Activated CD8-positive, alpha-beta T cell treated with anti-CD3 and anti-CD28 coated beads for 36 hours (primary cell): Measurements from ENCODE around the gene ZPBP. TPM values are rescaled to one million over a fixed set of nuclear protein-coding genes. Genes with fewer than 3 reads are reported as not detected.

Experiments
- ATAC-seq: fragments of 200-7000 bp; cut with Tn5 transposase; one replicate; pipeline ENCODE4 v1.10.0; 2021; ENCODE audit warnings: mild to moderate bottlenecking, moderate library complexity
- CTCF ChIA-PET: fragments of 350-600 bp; sonication (Branson Sonifier 250); formaldehyde crosslinking; loops from one replicate; lab custom pipeline; 2021; ENCODE audit warnings: antibody characterized with exemption; lab: Charles Lee
- POLR2A ChIA-PET: fragments of 350-600 bp; sonication (Branson Sonifier 250); formaldehyde crosslinking; loops from one replicate; lab custom pipeline; 2021; ENCODE audit warnings: antibody characterized with exemption; lab: Charles Lee
- DNase-seq: peaks from one replicate; pipeline ENCODE4 v3.0.0-alpha.2; 2020
- H3K27ac Mint-ChIP-seq: one replicate; pipeline ENCODE4 v1.8.0; 2021; ENCODE audit warnings: mild to moderate bottlenecking, mixed read lengths
- H3K27me3 Mint-ChIP-seq: one replicate; pipeline ENCODE4 v1.8.0; 2021; ENCODE audit warnings: mixed read lengths
- H3K36me3 Mint-ChIP-seq: one replicate; pipeline ENCODE4 v1.8.0; 2021; ENCODE audit warnings: low read depth, mixed read lengths
- H3K4me1 Mint-ChIP-seq: one replicate; pipeline ENCODE4 v1.8.0; 2021; ENCODE audit warnings: low read depth, mixed read lengths
- H3K4me3 Mint-ChIP-seq: one replicate; pipeline ENCODE4 v1.8.0; 2021; ENCODE audit warnings: mild to moderate bottlenecking, moderate library complexity, mixed read lengths
- H3K9me3 Mint-ChIP-seq: one replicate; pipeline ENCODE4 v1.8.0; 2021; ENCODE audit warnings: mixed read lengths
- intact Hi-C: fragments of 100-400 bp; cut with micrococcal nuclease; formaldehyde crosslinking; loops from one replicate; pipeline ENCODE4 v1.10.0; 2022
- total RNA-seq, 2 experiments: library from RNA; stranded (reverse); gene quantifications; one replicate each; pipeline ENCODE4 v1.2.3, GENCODE V29; 2021
- TF ChIP-seq, protein P1 (sequence below): fragments of 200-600 bp; IDR thresholded peaks from one replicate; pipeline ENCODE4 v1.8.0; 2022; ENCODE audit warnings: antibody characterized with exemption, mild to moderate bottlenecking

ZPBP gene, protein sequence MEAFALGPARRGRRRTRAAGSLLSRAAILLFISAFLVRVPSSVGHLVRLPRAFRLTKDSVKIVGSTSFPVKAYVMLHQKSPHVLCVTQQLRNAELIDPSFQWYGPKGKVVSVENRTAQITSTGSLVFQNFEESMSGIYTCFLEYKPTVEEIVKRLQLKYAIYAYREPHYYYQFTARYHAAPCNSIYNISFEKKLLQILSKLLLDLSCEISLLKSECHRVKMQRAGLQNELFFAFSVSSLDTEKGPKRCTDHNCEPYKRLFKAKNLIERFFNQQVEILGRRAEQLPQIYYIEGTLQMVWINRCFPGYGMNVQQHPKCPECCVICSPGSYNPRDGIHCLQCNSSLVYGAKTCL
- total RNA-seq: under 1 TPM in 1 of 2 experiments, not detected in 1; 0.36 TPM

DNA sequence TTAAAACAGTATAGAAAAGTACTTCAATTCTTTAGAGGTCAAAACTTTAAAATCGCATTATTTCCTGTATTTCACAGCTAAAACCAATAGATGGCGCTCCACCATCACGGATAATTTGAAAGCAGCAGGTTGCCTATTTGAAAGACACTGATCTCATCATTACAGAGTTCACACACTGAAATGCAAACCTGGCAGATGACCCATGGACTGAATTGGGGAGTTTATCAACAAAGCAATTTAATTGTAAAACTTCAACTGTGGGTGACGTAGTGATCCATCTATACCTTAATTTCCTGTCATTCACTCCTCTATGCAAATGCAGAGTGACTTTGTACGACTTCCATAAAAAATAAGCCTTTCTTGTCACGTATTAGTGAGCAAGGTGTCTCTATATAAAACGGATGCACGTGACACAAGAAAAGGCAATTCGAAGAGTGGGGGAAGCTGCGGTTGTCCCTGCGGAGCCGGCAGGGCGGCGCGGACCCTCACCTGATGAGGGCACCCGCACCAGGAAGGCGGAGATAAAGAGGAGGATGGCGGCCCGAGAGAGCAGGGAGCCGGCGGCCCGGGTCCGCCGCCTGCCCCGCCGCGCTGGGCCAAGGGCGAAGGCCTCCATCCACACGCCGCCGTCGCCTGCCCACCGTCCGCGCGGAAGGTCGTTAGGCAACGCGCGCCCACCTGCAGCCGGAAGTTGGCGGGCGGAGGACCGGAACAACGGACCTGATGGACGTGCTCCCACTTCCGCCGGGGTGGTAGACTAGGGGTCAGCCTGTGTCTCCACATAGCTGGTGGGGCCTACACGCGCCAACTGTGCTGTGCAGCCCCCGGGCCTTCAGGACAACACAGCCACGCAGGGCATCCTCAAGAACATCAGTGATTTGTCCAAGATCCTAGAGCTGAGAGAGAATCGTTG, at the start of gene ZPBP:
Gene ZPBP (minus strand): TSS at position 668 of the 913 bp plus-strand sequence. CDS start 52 bp downstream, at position 616.
- ATAC-seq: peak; percentile 81
- CTCF ChIA-PET: interaction anchor here (0.6 to 5.6 kb wide), 62 partner anchors 10 to 1070 kb away, joined by 3 to 51 read pairs (median 4); partner anchors contain the start of gene FIGNL1
- POLR2A ChIA-PET: interaction anchor here (0.9 to 1.3 kb wide), 4 partner anchors 10 to 60 kb away, joined by 3 to 4 read pairs (median 4); no protein-coding TSS in a partner anchor

DNA sequence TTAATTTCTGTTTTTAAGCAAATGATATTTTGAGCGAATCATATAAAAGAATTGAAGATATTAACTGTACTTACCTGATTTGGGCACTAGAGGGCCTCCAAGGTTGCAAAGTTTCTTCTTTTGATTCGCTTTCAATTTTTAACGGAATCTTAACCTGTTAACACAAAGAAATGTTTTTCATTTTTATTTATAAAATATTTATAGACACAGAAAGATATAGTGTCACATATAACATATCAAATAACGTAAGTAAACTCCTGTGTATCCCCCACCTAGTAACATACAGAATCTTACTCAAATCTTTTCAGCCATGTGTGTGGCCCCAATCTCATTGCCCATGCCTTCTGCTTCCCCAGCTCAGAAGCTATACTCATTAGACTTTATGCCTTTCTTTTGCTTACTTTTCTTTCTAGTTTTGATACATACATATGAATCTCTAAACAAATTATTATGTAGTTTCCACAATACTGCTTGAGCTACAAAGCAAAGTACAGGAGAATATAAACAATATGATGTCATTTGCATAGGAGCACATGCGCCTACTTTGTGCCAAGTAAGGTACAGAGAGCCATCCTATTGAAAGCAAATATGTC, 49.5 kb upstream of the ZPBP start:
- H3K4me3 Mint-ChIP-seq: peak overlapping the region; percentile 50
- DNase-seq (peak; percentile 56), ATAC-seq (peak; percentile 68)
- no peaks in the 10 kb centered on the region for H3K9me3 Mint-ChIP-seq
- POLR2A ChIA-PET: interaction anchor here (0.6 to 1.5 kb wide), 4 partner anchors 63 to 172 kb away, joined by 3 to 4 read pairs (median 3); no protein-coding TSS in a partner anchor
- peak overlapping the region; percentile 87 for H3K27ac Mint-ChIP-seq
- peaks cover 3% of the 10 kb centered on the region for H3K27me3 Mint-ChIP-seq
- TF ChIP-seq, protein P1, sequence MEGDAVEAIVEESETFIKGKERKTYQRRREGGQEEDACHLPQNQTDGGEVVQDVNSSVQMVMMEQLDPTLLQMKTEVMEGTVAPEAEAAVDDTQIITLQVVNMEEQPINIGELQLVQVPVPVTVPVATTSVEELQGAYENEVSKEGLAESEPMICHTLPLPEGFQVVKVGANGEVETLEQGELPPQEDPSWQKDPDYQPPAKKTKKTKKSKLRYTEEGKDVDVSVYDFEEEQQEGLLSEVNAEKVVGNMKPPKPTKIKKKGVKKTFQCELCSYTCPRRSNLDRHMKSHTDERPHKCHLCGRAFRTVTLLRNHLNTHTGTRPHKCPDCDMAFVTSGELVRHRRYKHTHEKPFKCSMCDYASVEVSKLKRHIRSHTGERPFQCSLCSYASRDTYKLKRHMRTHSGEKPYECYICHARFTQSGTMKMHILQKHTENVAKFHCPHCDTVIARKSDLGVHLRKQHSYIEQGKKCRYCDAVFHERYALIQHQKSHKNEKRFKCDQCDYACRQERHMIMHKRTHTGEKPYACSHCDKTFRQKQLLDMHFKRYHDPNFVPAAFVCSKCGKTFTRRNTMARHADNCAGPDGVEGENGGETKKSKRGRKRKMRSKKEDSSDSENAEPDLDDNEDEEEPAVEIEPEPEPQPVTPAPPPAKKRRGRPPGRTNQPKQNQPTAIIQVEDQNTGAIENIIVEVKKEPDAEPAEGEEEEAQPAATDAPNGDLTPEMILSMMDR: peak; percentile 89
- peaks cover 43% of the 10 kb centered on the region for H3K4me1 Mint-ChIP-seq
- H3K36me3 Mint-ChIP-seq: no peaks in the 10 kb centered on the region
- intact Hi-C loops: loop anchor here (1.0 to 10.0 kb wide), 4 partner anchors 62 to 276 kb away; no protein-coding TSS in a partner anchor
- CTCF ChIA-PET: interaction anchor here (0.5 to 5.4 kb wide), 27 partner anchors 14 to 307 kb away, joined by 3 to 67 read pairs (median 5); partner anchors contain the start of genes FIGNL1 and ZPBP

More for the DNA sequence above, at the start of gene ZPBP:
- Mint-ChIP-seq H3K27me3 (no peaks in the 10 kb centered on the region), H3K27ac (peak within 1 kb of the TSS; percentile 93), H3K4me3 (peak within 1 kb of the TSS; percentile 84), H3K36me3 (no peaks in the 10 kb centered on the region), H3K9me3 (peaks cover 6% of the 10 kb centered on the region), H3K4me1 (peaks cover 19% of the 10 kb centered on the region)
- TF ChIP-seq, protein P1: peak; percentile 98
- intact Hi-C loops: loop anchor here (5.0 to 10.0 kb wide), 2 partner anchors 324 to 582 kb away; no protein-coding TSS in a partner anchor
- DNase-seq: peak; percentile 71

DNA sequence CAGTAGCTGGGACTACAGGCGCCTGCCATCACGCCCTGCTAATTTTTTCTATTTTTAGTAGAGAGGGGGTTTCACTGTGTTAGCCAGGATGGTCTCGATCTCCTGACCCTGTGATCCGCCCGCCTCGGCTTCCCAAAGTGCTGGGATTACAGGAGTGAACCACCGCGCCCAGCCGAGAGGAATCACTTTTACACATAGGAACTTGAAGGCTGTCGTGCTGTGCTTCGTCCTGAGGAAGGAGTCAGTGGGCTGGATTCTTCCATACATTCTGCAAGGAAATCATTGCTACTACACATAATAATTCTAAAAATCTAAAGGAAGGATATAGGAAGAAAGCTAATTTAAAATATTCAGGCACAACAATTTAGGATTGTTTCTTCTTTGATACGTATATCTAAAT, 48.8 kb upstream of the ZPBP start:
- POLR2A ChIA-PET: interaction anchor here (0.9 kb wide), 1 partner anchor 172 kb away, joined by 3 read pairs; no protein-coding TSS in a partner anchor

DNA sequence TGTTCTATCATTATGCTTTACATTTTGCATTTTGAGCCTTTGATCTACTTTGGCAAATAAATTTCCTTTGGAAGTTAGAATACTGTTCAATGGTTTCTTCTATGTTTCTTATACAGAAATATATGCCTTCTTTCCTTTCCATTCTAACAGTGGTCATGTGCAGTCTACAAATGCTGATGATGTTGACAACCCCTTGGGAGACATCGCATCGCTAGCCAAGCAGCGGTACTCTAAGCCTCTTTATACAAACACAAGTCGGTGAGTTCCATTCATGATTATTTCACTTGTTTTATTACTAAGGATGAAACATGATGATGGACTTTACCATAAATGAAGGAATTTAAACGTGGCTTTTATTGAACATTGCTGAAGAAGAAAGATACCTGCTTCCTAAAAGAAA, 48.1 kb upstream of the ZPBP start:
- TF ChIP-seq, protein P1: no peak
- peaks cover 29% of the 10 kb centered on the region for H3K4me1 Mint-ChIP-seq
- no peak overlapping the region for H3K27ac Mint-ChIP-seq
- no peaks in the 10 kb centered on the region for H3K9me3 Mint-ChIP-seq
- peaks cover 3% of the 10 kb centered on the region for H3K27me3 Mint-ChIP-seq
- ChIA-PET CTCF (interaction anchor here (1.1 to 5.4 kb wide), 3 partner anchors 270 to 278 kb away, joined by 4 to 67 read pairs (median 10); no protein-coding TSS in a partner anchor), POLR2A (no interaction called here)
- intact Hi-C loops: loop anchor here (5.0 to 10.0 kb wide), 2 partner anchors 124 to 231 kb away; no protein-coding TSS in a partner anchor
- H3K36me3 Mint-ChIP-seq: no peaks in the 10 kb centered on the region
- no peak overlapping the region for H3K4me3 Mint-ChIP-seq
- ATAC-seq: no peak
- no peak for DNase-seq

More for the DNA sequence above, 48.8 kb upstream of the ZPBP start:
- H3K4me3 Mint-ChIP-seq: no peak overlapping the region
- intact Hi-C loops: loop anchor here (1.0 to 10.0 kb wide), 4 partner anchors 63 to 276 kb away; no protein-coding TSS in a partner anchor
- CTCF ChIA-PET: interaction anchor here (1.0 to 5.4 kb wide), 11 partner anchors 45 to 305 kb away, joined by 3 to 67 read pairs (median 6); no protein-coding TSS in a partner anchor
- no peaks in the 10 kb centered on the region for H3K36me3 Mint-ChIP-seq
- no peak overlapping the region for H3K27ac Mint-ChIP-seq
- no peak for ATAC-seq
- TF ChIP-seq, protein P1: no peak
- H3K9me3 Mint-ChIP-seq: no peaks in the 10 kb centered on the region
- peaks cover 3% of the 10 kb centered on the region for H3K27me3 Mint-ChIP-seq
- peaks cover 37% of the 10 kb centered on the region for H3K4me1 Mint-ChIP-seq
- no peak for DNase-seq
